Measurements from ENCODE around the gene TTYH1.
"Not testable (repeated sequence)": the region's sequence is repeated elsewhere in the genome, so short reads cannot be mapped to it uniquely, and the experiment has no call there.

The TTYH1 gene
- long read RNA-seq, partial matches to known transcripts: 0 of 2 reads
- long read RNA-seq, other reads (novel, unspliced or antisense): 2 of 2 reads

GRCh38 chr19:54415208-54415900, at the start of gene TTYH1:
TTYH1 (plus strand) TSS chr19:54415464; CDS start chr19:54415553, 89 bp downstream.
- no peak within 1 kb of the TSS for H3K27ac ChIP-seq (replicated peaks)
- no peak for DNase-seq (ENCODE audit: low read depth in 1 of 2, low spot score in 1 of 2)
- TF ChIP-seq POLR2AphosphoS5 (IDR thresholded peaks at IDR 0.05; ENCODE audit: low read depth) (no peak), SPI1 (IDR thresholded peaks at IDR 0.05; ENCODE audit: borderline replicate concordance, low read depth) (no peak), REST (IDR thresholded peaks at IDR 0.05; ENCODE audit: insufficient replicate concordance, low read depth) (no peak), GABPA (IDR thresholded peaks at IDR 0.05; ENCODE audit: low read depth) (no peak), CTCF (IDR thresholded peaks at IDR 0.05; ENCODE audit: insufficient read depth, low read length) (no peak)
- H3K27me3 ChIP-seq (ENCODE audit: insufficient read depth, poor library complexity, severe bottlenecking): peaks cover 33% of the 10 kb centered on the region
- no peak within 1 kb of the TSS for H3K4me3 ChIP-seq (replicated peaks; ENCODE audit: insufficient read depth, low read length)

- not testable (repeated sequence) for H3K4me3 ChIP-seq (replicated peaks; ENCODE audit: insufficient read depth, low read length); H3K27me3 ChIP-seq (ENCODE audit: insufficient read depth, poor library complexity, severe bottlenecking); DNase-seq (ENCODE audit: low read depth in 1 of 2, low spot score in 1 of 2)
- H3K27ac ChIP-seq (replicated peaks): peak overlapping the region; percentile 98
These were observed 49.5 kb upstream of the TTYH1 start for GRCh38 chr19:54365798-54366197.

- TF ChIP-seq CTCF (IDR thresholded peaks at IDR 0.05; ENCODE audit: insufficient read depth, low read length): no peak
- no peak for TF ChIP-seq SPI1 (IDR thresholded peaks at IDR 0.05; ENCODE audit: borderline replicate concordance, low read depth)
- TF ChIP-seq POLR2AphosphoS5 (IDR thresholded peaks at IDR 0.05; ENCODE audit: low read depth): 0 out of 2 replicates have a peak, but pooled peaks have one; percentile 17
- no peak for TF ChIP-seq GABPA (IDR thresholded peaks at IDR 0.05; ENCODE audit: low read depth)
- no peak for TF ChIP-seq REST (IDR thresholded peaks at IDR 0.05; ENCODE audit: insufficient replicate concordance, low read depth)
- no peak for DNase-seq (ENCODE audit: low read depth in 1 of 2, low spot score in 1 of 2)
- Histone ChIP-seq H3K27me3 (ENCODE audit: insufficient read depth, poor library complexity, severe bottlenecking) (no peaks in the 10 kb centered on the region), H3K4me3 (replicated peaks; ENCODE audit: insufficient read depth, low read length) (no peak overlapping the region), H3K27ac (replicated peaks) (peak overlapping the region; percentile 98)
These were observed 48.5 kb upstream of the TTYH1 start for GRCh38 chr19:54366811-54367210.

- Histone ChIP-seq H3K4me3 (replicated peaks; ENCODE audit: insufficient read depth, low read length) (peak overlapping the region; percentile 43), H3K27ac (replicated peaks) (peak overlapping the region; percentile 98), H3K27me3 (ENCODE audit: insufficient read depth, poor library complexity, severe bottlenecking) (no peaks in the 10 kb centered on the region)
- DNase-seq (ENCODE audit: low read depth in 1 of 2, low spot score in 1 of 2): peak in 1 of 2 experiments; percentile 72
- TF ChIP-seq REST (IDR thresholded peaks at IDR 0.05; ENCODE audit: insufficient replicate concordance, low read depth): peak; percentile 21
- peak; percentile 87 for TF ChIP-seq POLR2AphosphoS5 (IDR thresholded peaks at IDR 0.05; ENCODE audit: low read depth)
- TF ChIP-seq SPI1 (IDR thresholded peaks at IDR 0.05; ENCODE audit: borderline replicate concordance, low read depth): no peak
- no peak for TF ChIP-seq CTCF (IDR thresholded peaks at IDR 0.05; ENCODE audit: insufficient read depth, low read length)
- no peak; the same call in 1 of the 2 replicates for TF ChIP-seq GABPA (IDR thresholded peaks at IDR 0.05; ENCODE audit: low read depth)
These were observed 46.1 kb upstream of the TTYH1 start for GRCh38 chr19:54369082-54369687.
